SH-SY5Y (cell line): ENCODE measurements around the gene RBM4B.

ENCODE experiments used
- GATA2 ChIP-seq: IDR thresholded peaks from 2 replicates; pipeline ENCODE4 v1.6.1; 2011; ENCODE audit warnings: mild to moderate bottlenecking, low read depth, low read length
- GATA3 ChIP-seq: IDR thresholded peaks from 2 replicates; pipeline ENCODE4 v1.6.1; 2011; ENCODE audit warnings: low read depth, mild to moderate bottlenecking, low read length, moderate library complexity

RBM4B gene

DNA sequence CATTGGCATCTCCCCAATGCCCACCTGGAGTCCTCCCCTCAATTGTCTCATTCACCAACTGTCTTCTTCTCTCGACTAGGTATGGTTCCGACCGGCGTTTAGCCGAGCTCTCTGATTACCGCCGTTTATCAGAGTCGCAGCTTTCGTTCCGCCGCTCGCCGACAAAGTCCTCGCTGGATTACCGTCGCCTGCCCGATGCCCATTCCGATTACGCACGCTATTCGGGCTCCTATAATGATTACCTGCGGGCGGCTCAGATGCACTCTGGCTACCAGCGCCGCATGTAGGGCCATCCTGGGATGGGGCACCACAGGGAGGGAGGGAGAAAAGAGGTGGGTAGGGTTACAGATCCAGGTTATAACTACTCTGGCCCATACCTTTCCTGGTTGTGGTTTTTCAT lies 51.3 kb downstream of the RBM4B start:
- TF ChIP-seq GATA2 (no peak), GATA3 (no peak)

DNA sequence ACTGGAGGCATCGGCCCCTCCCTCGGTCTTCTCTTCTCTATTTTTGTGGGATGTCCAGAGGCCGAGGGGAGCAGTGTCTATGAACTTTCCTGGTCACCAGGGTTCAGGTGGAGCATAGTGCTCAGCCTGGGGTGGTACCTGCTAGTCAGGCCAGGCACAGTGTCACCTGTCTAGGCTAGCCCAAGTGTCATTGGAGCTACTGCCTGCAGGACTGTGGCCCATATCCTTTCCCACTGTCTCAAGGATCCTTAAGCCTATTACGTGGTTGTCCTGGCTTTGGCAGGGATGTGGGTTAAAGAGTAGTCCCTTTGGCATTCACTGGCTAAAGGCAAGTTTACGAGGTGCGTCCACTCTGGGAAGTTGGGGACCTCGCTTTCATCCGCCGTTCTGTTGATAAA lies 51.9 kb downstream of the RBM4B start:
- TF ChIP-seq GATA3 (no peak), GATA2 (no peak)

DNA sequence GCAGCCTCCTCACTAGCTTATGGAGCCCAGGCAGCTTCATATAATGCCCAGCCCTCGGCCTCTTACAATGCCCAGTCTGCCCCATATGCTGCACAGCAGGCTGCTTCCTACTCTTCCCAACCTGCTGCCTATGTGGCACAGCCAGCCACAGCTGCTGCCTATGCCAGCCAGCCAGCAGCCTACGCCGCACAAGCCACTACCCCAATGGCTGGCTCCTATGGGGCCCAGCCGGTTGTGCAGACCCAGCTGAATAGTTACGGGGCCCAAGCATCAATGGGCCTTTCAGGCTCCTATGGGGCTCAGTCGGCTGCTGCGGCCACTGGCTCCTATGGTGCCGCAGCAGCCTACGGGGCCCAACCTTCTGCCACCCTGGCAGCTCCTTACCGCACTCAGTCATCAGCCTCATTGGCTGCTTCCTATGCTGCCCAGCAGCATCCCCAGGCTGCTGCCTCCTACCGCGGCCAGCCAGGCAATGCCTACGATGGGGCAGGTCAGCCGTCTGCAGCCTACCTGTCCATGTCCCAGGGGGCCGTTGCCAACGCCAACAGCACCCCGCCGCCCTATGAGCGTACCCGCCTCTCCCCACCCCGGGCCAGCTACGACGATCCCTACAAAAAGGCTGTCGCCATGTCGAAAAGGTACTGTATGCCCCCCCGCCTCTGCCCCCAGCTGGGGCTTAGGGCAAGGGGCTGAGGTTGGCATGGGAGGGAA lies 52.5 kb downstream of the RBM4B start:
- no peak for TF ChIP-seq GATA3
- TF ChIP-seq GATA2 = no peak

DNA sequence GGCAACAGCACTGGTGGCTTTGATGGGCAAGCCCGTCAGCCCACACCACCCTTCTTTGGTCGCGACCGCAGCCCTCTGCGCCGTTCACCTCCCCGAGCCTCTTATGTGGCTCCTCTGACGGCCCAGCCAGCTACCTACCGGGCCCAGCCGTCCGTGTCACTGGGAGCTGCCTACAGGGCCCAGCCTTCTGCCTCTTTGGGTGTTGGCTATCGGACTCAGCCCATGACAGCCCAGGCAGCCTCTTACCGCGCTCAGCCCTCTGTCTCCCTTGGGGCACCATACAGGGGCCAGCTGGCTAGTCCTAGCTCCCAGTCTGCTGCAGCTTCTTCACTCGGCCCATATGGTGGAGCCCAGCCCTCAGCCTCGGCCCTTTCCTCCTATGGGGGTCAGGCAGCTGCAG lies 53.2 kb downstream of the RBM4B start:
- no peak for TF ChIP-seq GATA3

DNA sequence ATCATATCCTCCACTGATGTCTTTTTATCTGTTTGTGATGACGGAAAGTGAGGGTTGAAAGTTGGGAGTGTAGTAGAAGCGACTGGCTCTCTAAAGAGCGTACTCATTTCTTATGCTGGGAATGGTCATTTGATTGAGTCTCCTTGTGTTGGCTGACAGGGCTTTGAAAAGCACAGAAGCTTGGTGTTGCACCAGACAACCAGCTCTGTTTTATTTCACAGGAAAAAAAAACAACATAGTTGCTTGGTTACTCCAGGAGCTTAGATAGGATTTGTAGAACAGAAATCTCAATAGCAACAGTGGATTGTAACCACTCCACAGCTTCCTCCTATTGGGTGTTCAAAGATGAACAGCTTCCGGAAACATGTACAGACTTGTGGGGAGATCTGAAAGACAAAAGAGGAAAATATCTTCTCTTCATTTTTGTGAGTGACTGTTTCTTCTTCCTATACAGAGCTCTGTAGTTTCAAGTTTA lies 58.6 kb downstream of the RBM4B start:
- TF ChIP-seq GATA3 (no peak), GATA2 (no peak)

DNA sequence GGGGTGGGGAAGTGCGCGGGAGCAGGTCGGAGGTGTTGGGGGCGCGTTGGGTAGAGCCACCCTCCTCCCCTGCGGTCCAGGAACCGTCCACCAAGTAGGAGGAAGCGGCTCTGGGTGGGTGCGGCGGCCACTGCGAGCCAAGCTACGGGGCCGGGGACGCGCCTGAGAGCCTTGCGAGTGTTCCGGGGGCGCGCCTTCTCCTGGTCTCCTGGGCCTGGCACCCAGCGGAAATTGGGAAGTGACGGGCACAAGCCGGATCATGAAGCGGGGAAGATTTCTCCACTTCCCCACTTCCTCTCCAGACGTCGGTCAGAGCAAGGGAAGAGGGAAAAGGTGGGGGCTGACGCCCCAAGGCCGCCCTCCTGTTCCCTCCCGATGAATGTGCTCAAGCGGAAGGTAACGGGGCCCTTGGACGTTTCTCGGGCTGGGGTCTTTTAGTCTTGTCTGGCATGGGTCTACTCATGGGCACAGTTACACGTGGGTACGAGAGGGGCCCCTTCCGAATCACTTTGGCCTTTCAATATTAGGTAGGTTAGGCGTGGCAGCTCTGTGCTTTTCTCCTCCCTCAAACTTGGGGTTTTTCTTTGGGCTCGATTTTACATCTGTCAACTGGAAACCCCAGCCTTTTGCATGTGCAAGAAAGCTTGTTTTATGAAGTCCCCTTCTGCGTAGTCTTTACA lies 60.4 kb downstream of the RBM4B start:
- TF ChIP-seq GATA3 (no peak), GATA2 (no peak)

DNA sequence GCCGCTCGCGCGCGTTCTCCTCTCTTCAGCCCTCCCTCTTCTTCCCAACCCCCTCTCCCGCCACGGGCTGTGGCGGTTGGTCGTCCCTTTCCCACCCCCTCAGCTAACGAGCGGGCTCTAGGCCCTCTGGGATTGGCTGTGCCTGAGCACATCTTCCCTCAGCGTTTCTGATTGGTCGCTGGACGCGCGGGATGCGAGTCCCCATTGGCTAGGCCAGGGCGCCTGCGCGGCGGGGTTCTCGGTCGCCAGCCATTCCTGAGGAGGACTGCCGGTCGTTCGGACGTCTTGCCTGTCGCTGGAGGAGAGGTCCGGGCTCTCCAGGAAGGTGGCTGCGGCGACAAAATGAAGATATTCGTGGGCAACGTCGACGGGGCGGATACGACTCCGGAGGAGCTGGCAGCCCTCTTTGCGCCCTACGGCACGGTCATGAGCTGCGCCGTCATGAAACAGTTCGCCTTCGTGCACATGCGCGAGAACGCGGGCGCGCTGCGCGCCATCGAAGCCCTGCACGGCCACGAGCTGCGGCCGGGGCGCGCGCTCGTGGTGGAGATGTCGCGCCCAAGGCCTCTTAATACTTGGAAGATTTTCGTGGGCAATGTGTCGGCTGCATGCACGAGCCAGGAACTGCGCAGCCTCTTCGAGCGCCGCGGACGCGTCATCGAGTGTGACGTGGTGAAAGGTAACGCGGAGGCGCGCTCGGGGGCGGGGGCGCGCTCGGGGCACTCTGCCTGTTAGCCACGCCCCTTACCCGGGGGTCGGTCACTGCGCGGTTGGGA lies 61.1 kb downstream of the RBM4B start, which contains the start of gene RBM14:
TSS of gene RBM14 (plus strand) at position 252 of the 776 bp plus-strand sequence. CDS start at position 343, 91 bp downstream.
- no peak for TF ChIP-seq GATA2
- no peak for TF ChIP-seq GATA3
